HG03039 (cell line): ENCODE data around the gene FNDC3B.

Experiments used
- ATAC-seq: cut with Tn5 transposase; IDR thresholded peaks from one replicate; pipeline ENCODE4 v1.9.1; 2021; ENCODE audit warnings: mild to moderate bottlenecking, moderate library complexity; ENCODE audit not compliant: unreplicated experiment

FNDC3B gene

GRCh38 chr3:172111163-172111562 lies 71.8 kb downstream of the FNDC3B start:
- no peak for ATAC-seq

- no peak for ATAC-seq
These were observed 72.8 kb downstream of the FNDC3B start for GRCh38 chr3:172112078-172112733.

GRCh38 chr3:172112734-172113120 lies 73.3 kb downstream of the FNDC3B start:
- ATAC-seq = no peak

GRCh38 chr3:172113710-172114109 lies 74.3 kb downstream of the FNDC3B start:
- ATAC-seq = no peak

- no peak for ATAC-seq
These were observed 75.7 kb downstream of the FNDC3B start for GRCh38 chr3:172115059-172115458.

- no peak for ATAC-seq
These were observed 76.4 kb downstream of the FNDC3B start for GRCh38 chr3:172115787-172116186.

GRCh38 chr3:172118019-172118418 lies 78.6 kb downstream of the FNDC3B start:
- ATAC-seq = no peak

- no peak for ATAC-seq
These were observed 80.0 kb downstream of the FNDC3B start for GRCh38 chr3:172119266-172119969.

- ATAC-seq = no peak
These were observed 81.5 kb downstream of the FNDC3B start for GRCh38 chr3:172120912-172121311.

GRCh38 chr3:172121981-172122380 lies 82.6 kb downstream of the FNDC3B start:
- ATAC-seq = no peak

- ATAC-seq = no peak
These were observed 84.9 kb downstream of the FNDC3B start for GRCh38 chr3:172124271-172124670.

- no peak for ATAC-seq
These were observed 85.7 kb downstream of the FNDC3B start for GRCh38 chr3:172125053-172125452.

GRCh38 chr3:172125963-172126457 lies 86.6 kb downstream of the FNDC3B start:
- ATAC-seq = no peak

- ATAC-seq = no peak
These were observed 87.4 kb downstream of the FNDC3B start for GRCh38 chr3:172126741-172127140.

GRCh38 chr3:172127141-172127540 lies 87.8 kb downstream of the FNDC3B start:
- ATAC-seq = no peak

- no peak for ATAC-seq
These were observed 88.7 kb downstream of the FNDC3B start for GRCh38 chr3:172127929-172128580.

GRCh38 chr3:172128858-172129257 lies 89.5 kb downstream of the FNDC3B start:
- ATAC-seq = no peak

- ATAC-seq = no peak
These were observed 90.1 kb downstream of the FNDC3B start for GRCh38 chr3:172129498-172129849.

- ATAC-seq = no peak
These were observed 90.7 kb downstream of the FNDC3B start for GRCh38 chr3:172129850-172130716.

- ATAC-seq = no peak
These were observed 91.3 kb downstream of the FNDC3B start for GRCh38 chr3:172130717-172131050.

GRCh38 chr3:172131746-172132145 lies 92.4 kb downstream of the FNDC3B start:
- no peak for ATAC-seq
